IPS-20b (cell line): ENCODE results near the gene RPS4Y1.

ENCODE experiments used
- H3K27ac ChIP-seq: one replicate; pipeline ENCODE4 v1.5.1; 2013; ENCODE audit warnings: low read length
- H3K27me3 ChIP-seq: 2 replicates; pipeline ENCODE4 v1.6.1; 2013; ENCODE audit warnings: mild to moderate bottlenecking, low read length, inconsistent platforms; ENCODE audit not compliant: insufficient read depth
- H3K36me3 ChIP-seq: 2 replicates; pipeline ENCODE4 v1.6.1; 2013; ENCODE audit warnings: low read depth, mild to moderate bottlenecking, inconsistent platforms, low read length, moderate library complexity; ENCODE audit not compliant: insufficient read depth
- H3K4me1 ChIP-seq: 2 replicates; pipeline ENCODE4 v1.6.1; 2013; ENCODE audit warnings: mild to moderate bottlenecking, control low read depth, inconsistent platforms, low read length, moderate library complexity; ENCODE audit not compliant: insufficient read depth
- H3K4me3 ChIP-seq: 2 replicates; pipeline ENCODE4 v1.5.1; 2013; ENCODE audit warnings: mild to moderate bottlenecking, low read length, inconsistent platforms
- H3K9ac ChIP-seq: 2 replicates; pipeline ENCODE4 v1.6.1; 2013; ENCODE audit warnings: low read depth, mild to moderate bottlenecking, inconsistent platforms, low read length, moderate library complexity
- H3K9me3 ChIP-seq: 2 replicates; pipeline ENCODE4 v1.6.1; 2013; ENCODE audit warnings: mild to moderate bottlenecking, low read depth, low read length, inconsistent platforms; ENCODE audit not compliant: insufficient read depth

The RPS4Y1 gene

GRCh38 chrY:2885880-2886279, 44.5 kb downstream of the RPS4Y1 start:
- Histone ChIP-seq H3K27me3 (no peaks in the 10 kb centered on the region), H3K4me1 (peaks cover 9% of the 10 kb centered on the region; the same call in 1 of the 2 replicates), H3K9me3 (no peaks in the 10 kb centered on the region), H3K9ac (no peak overlapping the region), H3K4me3 (no peak overlapping the region), H3K36me3 (no peaks in the 10 kb centered on the region), H3K27ac (no peak overlapping the region)

- Histone ChIP-seq H3K27me3 (no peaks in the 10 kb centered on the region), H3K27ac (no peak overlapping the region), H3K9me3 (no peaks in the 10 kb centered on the region), H3K4me1 (peaks cover 9% of the 10 kb centered on the region; the same call in 1 of the 2 replicates), H3K9ac (no peak overlapping the region), H3K36me3 (no peaks in the 10 kb centered on the region), H3K4me3 (no peak overlapping the region)
These were observed 46.0 kb downstream of the RPS4Y1 start for GRCh38 chrY:2887386-2887785.

- no peak overlapping the region for H3K4me3 ChIP-seq
- H3K36me3 ChIP-seq: no peaks in the 10 kb centered on the region
- peaks cover 9% of the 10 kb centered on the region; the same call in 1 of the 2 replicates for H3K4me1 ChIP-seq
- H3K27ac ChIP-seq: no peak overlapping the region
- no peaks in the 10 kb centered on the region for H3K9me3 ChIP-seq
- H3K9ac ChIP-seq: no peak overlapping the region
- no peaks in the 10 kb centered on the region for H3K27me3 ChIP-seq
These were observed 46.6 kb downstream of the RPS4Y1 start for GRCh38 chrY:2887955-2888354.

- Histone ChIP-seq H3K9me3 (no peaks in the 10 kb centered on the region), H3K27me3 (no peaks in the 10 kb centered on the region), H3K9ac (no peak overlapping the region), H3K4me1 (peaks cover 6% of the 10 kb centered on the region; the same call in 1 of the 2 replicates), H3K4me3 (no peak overlapping the region), H3K36me3 (no peaks in the 10 kb centered on the region), H3K27ac (no peak overlapping the region)
These were observed 52.1 kb downstream of the RPS4Y1 start for GRCh38 chrY:2893471-2893870.

GRCh38 chrY:2896050-2896449, 54.6 kb downstream of the RPS4Y1 start:
- no peak overlapping the region for H3K4me3 ChIP-seq
- no peak overlapping the region for H3K9ac ChIP-seq
- no peak overlapping the region for H3K27ac ChIP-seq
- H3K4me1 ChIP-seq: peaks cover 3% of the 10 kb centered on the region; the same call in 1 of the 2 replicates
- H3K36me3 ChIP-seq: no peaks in the 10 kb centered on the region
- H3K9me3 ChIP-seq: no peaks in the 10 kb centered on the region
- H3K27me3 ChIP-seq: no peaks in the 10 kb centered on the region

- no peak overlapping the region for H3K27ac ChIP-seq
These were observed 66.0 kb downstream of the RPS4Y1 start for GRCh38 chrY:2907356-2907755.

GRCh38 chrY:2913066-2913815, 71.8 kb downstream of the RPS4Y1 start:
- Histone ChIP-seq H3K4me1 (no peaks in the 10 kb centered on the region; the same call in 1 of the 2 replicates), H3K9ac (no peak overlapping the region), H3K36me3 (no peaks in the 10 kb centered on the region), H3K4me3 (no peak overlapping the region), H3K9me3 (no peaks in the 10 kb centered on the region), H3K27me3 (no peaks in the 10 kb centered on the region), H3K27ac (no peak overlapping the region)

More at GRCh38 chrY:2907356-2907755, 66.0 kb downstream of the RPS4Y1 start:
- no peaks in the 10 kb centered on the region for H3K27me3 ChIP-seq
- H3K36me3 ChIP-seq: no peaks in the 10 kb centered on the region
- no peaks in the 10 kb centered on the region for H3K9me3 ChIP-seq
- no peak overlapping the region for H3K4me3 ChIP-seq
- H3K4me1 ChIP-seq: no peaks in the 10 kb centered on the region; the same call in 1 of the 2 replicates
- no peak overlapping the region for H3K9ac ChIP-seq
